ENCODE measurements around the gene HIVEP2.

- TF ChIP-seq, protein P1, sequence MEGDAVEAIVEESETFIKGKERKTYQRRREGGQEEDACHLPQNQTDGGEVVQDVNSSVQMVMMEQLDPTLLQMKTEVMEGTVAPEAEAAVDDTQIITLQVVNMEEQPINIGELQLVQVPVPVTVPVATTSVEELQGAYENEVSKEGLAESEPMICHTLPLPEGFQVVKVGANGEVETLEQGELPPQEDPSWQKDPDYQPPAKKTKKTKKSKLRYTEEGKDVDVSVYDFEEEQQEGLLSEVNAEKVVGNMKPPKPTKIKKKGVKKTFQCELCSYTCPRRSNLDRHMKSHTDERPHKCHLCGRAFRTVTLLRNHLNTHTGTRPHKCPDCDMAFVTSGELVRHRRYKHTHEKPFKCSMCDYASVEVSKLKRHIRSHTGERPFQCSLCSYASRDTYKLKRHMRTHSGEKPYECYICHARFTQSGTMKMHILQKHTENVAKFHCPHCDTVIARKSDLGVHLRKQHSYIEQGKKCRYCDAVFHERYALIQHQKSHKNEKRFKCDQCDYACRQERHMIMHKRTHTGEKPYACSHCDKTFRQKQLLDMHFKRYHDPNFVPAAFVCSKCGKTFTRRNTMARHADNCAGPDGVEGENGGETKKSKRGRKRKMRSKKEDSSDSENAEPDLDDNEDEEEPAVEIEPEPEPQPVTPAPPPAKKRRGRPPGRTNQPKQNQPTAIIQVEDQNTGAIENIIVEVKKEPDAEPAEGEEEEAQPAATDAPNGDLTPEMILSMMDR (conservative IDR thresholded peaks at IDR 0.05 in 1 of 2, IDR thresholded peaks at IDR 0.05 in 1 of 2; ENCODE audit: low read depth in 1 of 2, low read length in 2 of 2), result no peak
- no peak for TF ChIP-seq EZH2 (IDR thresholded peaks at IDR 0.05; ENCODE audit: low read length, missing control alignments)
Observed at GRCh38 chr6:142934599-142934998, 10.4 kb downstream of the HIVEP2 start.

Measured in fibroblast of lung (primary cell).